ENCODE measurements around the gene B3GNT3. TPM values are rescaled to one million over a fixed set of nuclear protein-coding genes. Genes with fewer than 3 reads are reported as not detected.
A peak's percentile ranks its signal among the peaks of the same experiment; 100 is the strongest.
"Not testable (repeated sequence)": the region's sequence is repeated elsewhere in the genome, so short reads cannot be mapped to it uniquely, and the experiment has no call there.

B3GNT3 gene
- total and polyA plus RNA-seq, 2 experiments from 2014 or later, result not detected

DNA sequence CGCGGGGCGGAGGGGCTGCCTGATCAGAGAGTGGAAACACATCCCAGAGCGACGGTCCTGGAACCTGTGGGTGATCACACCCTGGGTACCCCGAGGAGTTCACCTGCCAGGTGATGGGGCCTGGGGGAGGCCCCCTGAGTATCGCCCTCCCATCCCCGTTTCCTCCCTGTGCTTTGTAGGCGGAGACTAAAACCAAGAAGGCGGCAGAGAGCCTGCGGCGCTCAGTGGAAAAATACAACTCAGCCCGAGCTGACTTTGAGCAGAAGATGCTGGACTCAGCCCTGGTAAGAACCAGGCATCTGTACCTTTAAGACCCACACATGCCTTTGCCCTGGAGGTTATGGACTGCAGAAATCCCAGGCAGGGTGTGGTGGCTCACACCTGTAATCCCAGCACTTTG is 24.3 kb upstream of the B3GNT3 start:
- no peak overlapping the region for H3K27ac ChIP-seq
- no peaks in the 10 kb centered on the region for H3K36me3 ChIP-seq
- H3K9me3 ChIP-seq (ENCODE audit: low read depth), result no peaks in the 10 kb centered on the region
- H3K4me1 ChIP-seq (ENCODE audit: low read depth), result no peaks in the 10 kb centered on the region
- H3K27me3 ChIP-seq, result no peaks in the 10 kb centered on the region
- TF ChIP-seq, protein P1, sequence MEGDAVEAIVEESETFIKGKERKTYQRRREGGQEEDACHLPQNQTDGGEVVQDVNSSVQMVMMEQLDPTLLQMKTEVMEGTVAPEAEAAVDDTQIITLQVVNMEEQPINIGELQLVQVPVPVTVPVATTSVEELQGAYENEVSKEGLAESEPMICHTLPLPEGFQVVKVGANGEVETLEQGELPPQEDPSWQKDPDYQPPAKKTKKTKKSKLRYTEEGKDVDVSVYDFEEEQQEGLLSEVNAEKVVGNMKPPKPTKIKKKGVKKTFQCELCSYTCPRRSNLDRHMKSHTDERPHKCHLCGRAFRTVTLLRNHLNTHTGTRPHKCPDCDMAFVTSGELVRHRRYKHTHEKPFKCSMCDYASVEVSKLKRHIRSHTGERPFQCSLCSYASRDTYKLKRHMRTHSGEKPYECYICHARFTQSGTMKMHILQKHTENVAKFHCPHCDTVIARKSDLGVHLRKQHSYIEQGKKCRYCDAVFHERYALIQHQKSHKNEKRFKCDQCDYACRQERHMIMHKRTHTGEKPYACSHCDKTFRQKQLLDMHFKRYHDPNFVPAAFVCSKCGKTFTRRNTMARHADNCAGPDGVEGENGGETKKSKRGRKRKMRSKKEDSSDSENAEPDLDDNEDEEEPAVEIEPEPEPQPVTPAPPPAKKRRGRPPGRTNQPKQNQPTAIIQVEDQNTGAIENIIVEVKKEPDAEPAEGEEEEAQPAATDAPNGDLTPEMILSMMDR (IDR thresholded peaks at IDR 0.05; ENCODE audit: low read depth, low read length), result no peak
- H3K4me3 ChIP-seq, result no peak overlapping the region
- DNase-seq (ENCODE audit: low read depth in 1 of 2, low spot score in 1 of 2), result no peak

DNA sequence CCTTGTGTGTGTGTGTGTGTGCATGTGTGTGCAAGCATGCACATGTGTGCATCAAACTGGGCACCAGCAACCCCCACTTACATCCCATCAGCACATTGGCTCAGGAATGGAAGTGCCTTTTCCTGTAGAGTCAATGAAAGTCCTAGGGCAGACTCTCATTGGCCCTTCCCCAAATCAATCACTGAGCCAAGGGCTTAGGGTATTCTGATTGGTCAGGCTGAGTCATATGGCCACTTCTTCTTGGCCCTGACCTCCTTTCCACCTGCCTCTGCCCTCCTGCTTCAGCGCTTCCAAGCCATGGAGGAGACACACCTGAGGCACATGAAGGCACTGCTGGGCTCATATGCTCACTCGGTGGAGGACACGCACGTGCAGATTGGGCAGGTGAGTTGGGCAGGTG is 22.8 kb upstream of the B3GNT3 start:
- Histone ChIP-seq H3K9me3 (ENCODE audit: low read depth) (no peaks in the 10 kb centered on the region), H3K27me3 (no peaks in the 10 kb centered on the region), H3K27ac (no peak overlapping the region), H3K36me3 (no peaks in the 10 kb centered on the region), H3K4me1 (ENCODE audit: low read depth) (no peaks in the 10 kb centered on the region), H3K4me3 (no peak overlapping the region)
- DNase-seq (ENCODE audit: low read depth in 1 of 2, low spot score in 1 of 2), result peak in 1 of 2 donors; percentile 25
- TF ChIP-seq, protein P1 (IDR thresholded peaks at IDR 0.05; ENCODE audit: low read depth, low read length), result no peak

- DNase-seq (ENCODE audit: low read depth in 1 of 2, low spot score in 1 of 2), result peak; percentile 43 to 56
- no peaks in the 10 kb centered on the region for H3K27me3 ChIP-seq
Measured at GRCh38 chr19:17775245-17775927, 19.6 kb upstream of the B3GNT3 start.

GRCh38 chr19:17775991-17776803 is 18.7 kb upstream of the B3GNT3 start:
- no peak overlapping the region for H3K4me3 ChIP-seq
- no peaks in the 10 kb centered on the region for H3K27me3 ChIP-seq
- no peak overlapping the region for H3K27ac ChIP-seq
- DNase-seq (ENCODE audit: low read depth in 1 of 2, low spot score in 1 of 2), result peak in 1 of 2 donors; percentile 62
- H3K36me3 ChIP-seq, result no peaks in the 10 kb centered on the region
- H3K9me3 ChIP-seq (ENCODE audit: low read depth), result no peaks in the 10 kb centered on the region
- TF ChIP-seq, protein P1 (IDR thresholded peaks at IDR 0.05; ENCODE audit: low read depth, low read length), result no peak
- no peaks in the 10 kb centered on the region for H3K4me1 ChIP-seq (ENCODE audit: low read depth)

More at GRCh38 chr19:17775245-17775927, 19.6 kb upstream of the B3GNT3 start:
- H3K4me3 ChIP-seq, result no peak overlapping the region
- H3K4me1 ChIP-seq (ENCODE audit: low read depth), result no peaks in the 10 kb centered on the region
- no peaks in the 10 kb centered on the region for H3K9me3 ChIP-seq (ENCODE audit: low read depth)
- TF ChIP-seq, protein P1 (IDR thresholded peaks at IDR 0.05; ENCODE audit: low read depth, low read length), result peak; percentile 75
- no peaks in the 10 kb centered on the region for H3K36me3 ChIP-seq
- H3K27ac ChIP-seq, result no peak overlapping the region

DNA sequence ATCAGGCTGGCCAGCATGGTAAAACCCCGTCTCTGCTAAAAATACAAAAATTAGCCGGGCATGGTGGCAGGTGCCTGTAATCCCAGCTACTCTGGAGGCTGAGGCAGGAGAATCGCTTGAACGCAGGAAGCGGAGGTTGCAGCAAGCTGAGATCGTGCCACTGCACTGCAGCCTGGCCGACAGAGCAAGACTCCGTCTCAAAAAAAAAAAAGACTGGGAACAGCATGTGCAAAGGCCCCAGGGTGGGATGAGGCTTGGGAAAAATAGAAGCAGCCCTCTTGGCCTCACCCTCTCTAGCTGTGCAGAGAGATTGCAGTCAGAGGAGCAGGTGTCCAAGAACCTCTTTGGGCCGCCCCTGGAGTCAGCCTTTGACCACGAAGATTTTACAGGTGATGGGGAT is 17.1 kb upstream of the B3GNT3 start:
- DNase-seq (ENCODE audit: low read depth in 1 of 2, low spot score in 1 of 2); H3K27ac ChIP-seq; H3K4me1 ChIP-seq (ENCODE audit: low read depth); H3K27me3 ChIP-seq; H3K4me3 ChIP-seq; H3K36me3 ChIP-seq; H3K9me3 ChIP-seq (ENCODE audit: low read depth): not testable (repeated sequence)
